AG04450 (cell line): Measurements from ENCODE around the gene UBE2E2. TPM values are rescaled to one million over a fixed set of nuclear protein-coding genes. Genes with fewer than 3 reads are reported as not detected.

Source experiments
- CTCF ChIA-PET: fragments of 300-600, 350-600 bp; formaldehyde crosslinking; extraction: SDS; loops from one replicate; lab custom pipeline; 2022; ENCODE audit warnings: antibody characterized with exemption, inconsistent platforms; lab: Charles Lee
- POLR2A ChIA-PET: fragments of 350-600 bp; formaldehyde crosslinking; extraction: SDS; loops from one replicate; lab custom pipeline; 2021; ENCODE audit warnings: antibody characterized with exemption, inconsistent platforms; lab: Yijun Ruan, JAX
- DNase-seq: peaks from one replicate; pipeline ENCODE4 v3.0.0-alpha.2; 2011; ENCODE audit warnings: low read depth, low spot score
- H3K27ac ChIP-seq: one replicate; pipeline ENCODE4 v1.5.1; 2012; ENCODE audit warnings: low read depth, low read length, control low read depth
- H3K27me3 ChIP-seq: one replicate; pipeline ENCODE4 v1.6.0; 2012; ENCODE audit warnings: low read length; ENCODE audit not compliant: control insufficient read depth, insufficient read depth
- H3K4me3 ChIP-seq: 2 replicates; pipeline ENCODE4 v1.5.1; 2011; ENCODE audit warnings: mild to moderate bottlenecking, low read depth, low read length, control low read depth
- H3K9me3 ChIP-seq: 2 replicates; pipeline ENCODE4 v1.5.1; 2012; ENCODE audit warnings: low read length; ENCODE audit not compliant: control insufficient read depth, insufficient read depth
- polyA plus RNA-seq: library from polyadenylated mRNA; depleted of rRNA; stranded (reverse); fragments of >200 nt; gene quantifications from 2 replicates; pipeline ENCODE4 v1.2.3, GENCODE V29; 2011
- TF ChIP-seq, protein P1 (sequence below): IDR thresholded peaks from 2 replicates; pipeline ENCODE4 v1.5.1; 2011; ENCODE audit warnings: low read depth, low read length, control low read depth, inconsistent platforms

Gene UBE2E2
- polyA plus RNA-seq, 1 experiment: 43.2 TPM

GRCh38 chr3:23302271-23302670 lies 99.1 kb downstream of the UBE2E2 start:
- ChIA-PET POLR2A (no interaction called here), CTCF (interaction anchor here (0.5 kb wide), 1 partner anchor 200 kb away, joined by 6 read pairs; no protein-coding TSS in a partner anchor)
- H3K27ac ChIP-seq: no peak overlapping the region
- DNase-seq: no peak
- TF ChIP-seq, protein P1, sequence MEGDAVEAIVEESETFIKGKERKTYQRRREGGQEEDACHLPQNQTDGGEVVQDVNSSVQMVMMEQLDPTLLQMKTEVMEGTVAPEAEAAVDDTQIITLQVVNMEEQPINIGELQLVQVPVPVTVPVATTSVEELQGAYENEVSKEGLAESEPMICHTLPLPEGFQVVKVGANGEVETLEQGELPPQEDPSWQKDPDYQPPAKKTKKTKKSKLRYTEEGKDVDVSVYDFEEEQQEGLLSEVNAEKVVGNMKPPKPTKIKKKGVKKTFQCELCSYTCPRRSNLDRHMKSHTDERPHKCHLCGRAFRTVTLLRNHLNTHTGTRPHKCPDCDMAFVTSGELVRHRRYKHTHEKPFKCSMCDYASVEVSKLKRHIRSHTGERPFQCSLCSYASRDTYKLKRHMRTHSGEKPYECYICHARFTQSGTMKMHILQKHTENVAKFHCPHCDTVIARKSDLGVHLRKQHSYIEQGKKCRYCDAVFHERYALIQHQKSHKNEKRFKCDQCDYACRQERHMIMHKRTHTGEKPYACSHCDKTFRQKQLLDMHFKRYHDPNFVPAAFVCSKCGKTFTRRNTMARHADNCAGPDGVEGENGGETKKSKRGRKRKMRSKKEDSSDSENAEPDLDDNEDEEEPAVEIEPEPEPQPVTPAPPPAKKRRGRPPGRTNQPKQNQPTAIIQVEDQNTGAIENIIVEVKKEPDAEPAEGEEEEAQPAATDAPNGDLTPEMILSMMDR: no peak
- H3K4me3 ChIP-seq: no peak overlapping the region
- no peaks in the 10 kb centered on the region for H3K9me3 ChIP-seq
- H3K27me3 ChIP-seq: no peaks in the 10 kb centered on the region

DNA sequence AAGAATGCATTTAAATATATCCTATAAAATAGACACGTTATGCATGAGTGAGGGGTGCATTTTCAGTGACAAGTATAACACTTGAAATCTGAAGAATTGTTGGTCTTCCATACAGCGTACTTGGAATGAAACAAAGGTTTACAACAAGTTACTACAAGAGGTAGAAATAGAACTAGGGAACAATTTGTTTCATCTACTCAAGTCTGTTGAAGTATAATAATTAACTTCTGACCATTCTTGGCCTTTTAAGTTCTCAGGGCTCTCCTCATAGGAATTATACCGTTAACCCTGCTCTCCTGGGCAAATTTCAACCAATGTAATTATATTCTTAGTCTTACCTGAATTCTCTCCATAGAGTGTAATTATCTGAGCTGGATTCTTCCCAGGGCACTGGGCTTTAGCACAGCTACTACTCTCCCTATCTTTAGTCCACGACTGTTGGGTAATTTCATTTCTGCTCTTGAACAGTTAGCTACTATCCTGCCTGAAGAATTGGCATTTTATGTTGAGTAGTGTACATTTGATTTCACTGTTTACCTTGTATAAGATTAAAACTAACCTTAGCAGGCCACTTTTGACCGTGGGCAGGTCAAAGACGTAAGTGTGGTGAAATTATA lies 100.6 kb downstream of the UBE2E2 start:
- DNase-seq: no peak

DNA sequence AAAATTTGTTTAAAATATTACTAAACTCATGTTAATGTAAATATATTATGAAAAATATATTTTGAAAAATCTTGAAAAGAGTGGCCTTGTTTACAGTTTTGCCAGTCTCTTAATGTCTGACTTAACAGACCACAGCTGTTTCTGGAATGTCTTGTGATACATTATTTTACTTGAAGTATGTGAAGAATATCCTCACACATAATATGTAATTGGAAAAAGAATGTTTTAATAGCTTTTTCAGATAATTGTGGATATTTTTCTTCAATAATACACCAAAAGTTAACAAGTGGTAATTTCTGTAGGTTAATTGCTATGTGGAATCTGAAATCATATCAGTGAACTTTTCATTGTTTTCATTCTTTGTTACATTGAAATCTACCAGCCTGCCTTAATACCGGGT lies 101.3 kb downstream of the UBE2E2 start:
- no peaks in the 10 kb centered on the region for H3K9me3 ChIP-seq
- ChIA-PET CTCF (no interaction called here), POLR2A (no interaction called here)
- TF ChIP-seq, protein P1: no peak
- DNase-seq: no peak
- no peak overlapping the region for H3K4me3 ChIP-seq
- H3K27me3 ChIP-seq: no peaks in the 10 kb centered on the region
- no peak overlapping the region for H3K27ac ChIP-seq

More for the DNA sequence above, 100.6 kb downstream of the UBE2E2 start:
- CTCF ChIA-PET: no interaction called here
- Histone ChIP-seq H3K4me3 (no peak overlapping the region), H3K27me3 (no peaks in the 10 kb centered on the region), H3K9me3 (no peaks in the 10 kb centered on the region), H3K27ac (no peak overlapping the region)
- TF ChIP-seq, protein P1: no peak
- POLR2A ChIA-PET: no interaction called here

DNA sequence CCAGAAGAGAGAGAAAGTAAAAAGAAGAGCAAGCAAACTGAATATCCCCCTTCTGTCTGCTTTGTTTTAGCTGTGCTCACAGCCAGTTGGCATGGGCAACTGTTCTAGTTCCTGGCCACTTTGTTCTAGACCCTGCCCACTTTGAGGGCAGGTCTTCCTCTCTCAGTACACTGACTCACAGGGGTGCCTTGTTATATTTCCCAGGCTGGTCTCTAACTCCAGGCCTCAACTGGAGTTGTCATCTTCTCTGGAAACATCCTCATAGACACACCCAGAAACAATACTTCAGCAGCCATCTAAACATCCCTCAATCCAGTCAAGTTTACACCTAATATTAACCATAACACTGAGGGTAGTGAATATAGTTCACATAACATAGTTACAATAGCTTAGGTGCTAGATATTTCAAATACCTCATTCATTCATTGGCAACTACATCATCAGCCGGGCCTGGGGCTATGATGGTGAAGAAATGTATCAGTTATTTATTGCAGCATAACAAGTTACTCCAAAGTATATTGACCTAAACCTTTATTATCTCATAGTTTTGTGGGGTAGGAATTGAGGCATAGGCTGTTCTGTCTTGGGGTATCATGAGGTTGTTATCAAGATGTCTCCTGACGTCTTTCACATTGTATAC lies 106.0 kb downstream of the UBE2E2 start:
- Histone ChIP-seq H3K9me3 (no peaks in the 10 kb centered on the region), H3K27ac (no peak overlapping the region), H3K4me3 (no peak overlapping the region), H3K27me3 (no peaks in the 10 kb centered on the region)
- TF ChIP-seq, protein P1: no peak
- no peak for DNase-seq
- ChIA-PET CTCF (no interaction called here), POLR2A (no interaction called here)

GRCh38 chr3:23312866-23313265 lies 109.7 kb downstream of the UBE2E2 start:
- H3K9me3 ChIP-seq: peaks cover 10% of the 10 kb centered on the region; the same call in 1 of the 2 replicates
- no peak overlapping the region for H3K4me3 ChIP-seq
- H3K27ac ChIP-seq: no peak overlapping the region
- ChIA-PET POLR2A (no interaction called here), CTCF (interaction anchor here (0.6 to 1.2 kb wide), 3 partner anchors 148 to 575 kb away, joined by 3 to 7 read pairs (median 4); no protein-coding TSS in a partner anchor)
- DNase-seq: no peak
- no peaks in the 10 kb centered on the region for H3K27me3 ChIP-seq
- TF ChIP-seq, protein P1: no peak
